Stimulated activated CD8-positive, alpha-beta memory T cell treated with anti-CD3 and anti-CD28 coated beads, Interleukin-12 subunit alpha, Interleukin-12 subunit beta, amount 100 ng/mL, for 4 hours (primary cell): ENCODE measurements around the gene RILPL1.

Experiments
- DNase-seq: peaks from one replicate; pipeline ENCODE4 v3.0.0-alpha.2; 2020; ENCODE audit warnings: low read depth

The RILPL1 gene

GRCh38 chr12:123427036-123427769 is 106.3 kb downstream of the RILPL1 start:
- no peak for DNase-seq

GRCh38 chr12:123421314-123421713 is 112.2 kb downstream of the RILPL1 start:
- DNase-seq: no peak
